Measurements from ENCODE around the gene TRERF1.
A peak's percentile ranks its signal among the peaks of the same experiment; 100 is the strongest.

The TRERF1 gene

DNA sequence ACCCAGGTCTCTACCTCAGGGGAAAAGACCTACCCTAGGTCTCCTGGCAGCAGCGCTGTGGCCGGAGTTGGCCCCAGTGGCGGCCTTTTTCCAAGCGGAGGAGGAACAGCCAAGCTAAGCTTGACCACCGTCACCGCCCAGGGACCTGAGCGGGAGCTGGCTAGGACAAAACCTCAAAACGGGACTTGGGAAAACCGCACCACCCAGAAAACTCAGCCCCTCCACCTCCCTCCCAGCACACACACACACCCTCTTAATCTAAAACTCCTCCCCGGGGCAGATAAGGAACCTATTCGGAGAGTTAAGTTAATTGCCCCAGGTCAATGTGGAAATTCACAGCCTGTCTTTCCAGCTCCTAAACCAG is 2.7 kb upstream of the TRERF1 start:
- DNase-seq (ENCODE audit: low read depth, low spot score): no peak
- Histone ChIP-seq H3K9me3 (ENCODE audit: insufficient read depth, low read length) (no peaks in the 10 kb centered on the region), H3K36me3 (ENCODE audit: insufficient read depth, insufficient read length, low read length) (no peaks in the 10 kb centered on the region), H3K4me1 (ENCODE audit: insufficient read depth, insufficient read length) (no peaks in the 10 kb centered on the region), H3K27me3 (ENCODE audit: insufficient read depth, insufficient read length) (no peaks in the 10 kb centered on the region), H3K9ac (ENCODE audit: insufficient read length, low read depth) (peak overlapping the region; percentile 99), H3K4me3 (ENCODE audit: insufficient read length, low read depth) (peak overlapping the region; percentile 31)
- no peak for TF ChIP-seq SUZ12 (IDR thresholded peaks at IDR 0.05; ENCODE audit: extremely low read depth, insufficient read depth, insufficient read length)
- no peak for TF ChIP-seq ZNF274 (IDR thresholded peaks at IDR 0.05; ENCODE audit: low read depth, low read length)
- no peak for TF ChIP-seq YY1 (IDR thresholded peaks at IDR 0.05; ENCODE audit: insufficient read depth, insufficient read length)

DNA sequence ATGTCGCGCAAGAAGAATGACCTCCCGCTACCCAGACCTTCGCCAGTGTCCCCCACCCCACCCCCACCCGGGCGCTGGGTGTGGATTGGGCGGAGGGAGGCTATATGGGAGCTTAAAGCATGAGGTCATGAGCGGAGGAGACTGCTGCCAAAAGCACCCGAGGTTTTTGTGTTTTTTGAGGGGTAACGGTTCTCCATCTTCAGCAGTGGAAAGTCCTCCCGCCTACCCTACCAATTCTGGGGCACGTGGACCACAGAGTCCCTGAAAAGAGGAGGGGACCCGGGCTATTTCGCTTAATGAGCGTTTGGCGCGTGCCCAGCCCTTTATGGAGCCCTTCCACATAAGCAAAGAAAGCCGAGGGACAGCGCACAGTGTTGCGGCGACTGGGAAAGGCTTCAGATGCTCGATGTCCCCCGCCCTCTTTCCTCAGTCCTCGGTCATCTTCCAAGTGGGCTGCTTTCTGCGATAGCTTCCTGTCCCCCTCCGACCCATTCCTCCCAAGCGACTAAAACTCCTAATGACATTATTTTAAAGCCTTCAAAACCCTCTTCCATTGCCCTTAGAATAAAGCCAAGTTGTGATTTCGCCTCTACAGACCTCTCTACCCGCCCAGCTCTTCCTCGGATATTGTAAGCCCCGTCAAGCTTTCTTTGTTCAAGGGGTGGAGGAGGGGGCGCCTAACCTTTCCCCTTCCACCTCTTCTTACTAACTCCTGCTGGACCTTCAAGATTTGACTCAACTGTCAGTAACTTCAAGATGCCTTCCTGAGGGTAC is 2.1 kb upstream of the TRERF1 start:
- no peak for DNase-seq (ENCODE audit: low read depth, low spot score)
- TF ChIP-seq SUZ12 (IDR thresholded peaks at IDR 0.05; ENCODE audit: extremely low read depth, insufficient read depth, insufficient read length) (no peak), ZNF274 (IDR thresholded peaks at IDR 0.05; ENCODE audit: low read depth, low read length) (no peak), YY1 (IDR thresholded peaks at IDR 0.05; ENCODE audit: insufficient read depth, insufficient read length) (no peak)
- Histone ChIP-seq H3K4me3 (ENCODE audit: insufficient read length, low read depth) (peak overlapping the region; percentile 83), H3K9ac (ENCODE audit: insufficient read length, low read depth) (peak overlapping the region; percentile 99), H3K36me3 (ENCODE audit: insufficient read depth, insufficient read length, low read length) (no peaks in the 10 kb centered on the region), H3K9me3 (ENCODE audit: insufficient read depth, low read length) (no peaks in the 10 kb centered on the region), H3K4me1 (ENCODE audit: insufficient read depth, insufficient read length) (no peaks in the 10 kb centered on the region), H3K27me3 (ENCODE audit: insufficient read depth, insufficient read length) (no peaks in the 10 kb centered on the region)

DNA sequence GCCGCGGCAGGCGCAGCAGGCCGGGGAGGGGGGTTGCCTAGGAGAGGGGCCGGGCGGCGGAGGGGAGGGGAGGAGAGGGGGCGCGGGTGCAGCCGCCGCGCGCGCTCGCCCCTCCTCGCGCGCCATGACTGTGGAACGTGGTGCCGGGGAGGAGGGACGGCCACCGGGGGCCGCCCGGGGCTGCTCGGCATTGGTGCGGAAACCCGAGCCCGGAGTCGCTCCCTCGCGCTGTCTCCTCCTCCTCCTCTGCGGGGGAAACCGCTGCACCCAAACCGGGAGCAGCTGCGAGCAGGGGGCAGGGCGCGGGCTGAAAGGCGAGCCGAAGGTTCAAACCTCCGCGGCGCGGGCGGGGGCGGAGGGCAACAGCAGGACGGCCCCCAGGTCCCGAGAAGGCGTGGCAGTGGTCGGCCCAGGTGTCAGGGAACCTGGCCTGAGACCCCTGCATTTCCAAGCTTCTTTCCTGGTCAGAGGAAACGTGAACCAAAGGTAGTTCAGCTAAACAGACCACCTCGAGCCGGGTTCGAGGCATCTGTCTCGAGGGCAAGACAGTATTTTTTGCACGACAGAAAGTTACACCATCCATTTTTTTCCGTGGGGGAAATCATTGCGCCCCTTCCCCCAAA is 1.4 kb upstream of the TRERF1 start:
- H3K36me3 ChIP-seq (ENCODE audit: insufficient read depth, insufficient read length, low read length): no peaks in the 10 kb centered on the region
- TF ChIP-seq YY1 (IDR thresholded peaks at IDR 0.05; ENCODE audit: insufficient read depth, insufficient read length): no peak
- no peak for TF ChIP-seq ZNF274 (IDR thresholded peaks at IDR 0.05; ENCODE audit: low read depth, low read length)
- no peak for TF ChIP-seq SUZ12 (IDR thresholded peaks at IDR 0.05; ENCODE audit: extremely low read depth, insufficient read depth, insufficient read length)
- no peaks in the 10 kb centered on the region for H3K4me1 ChIP-seq (ENCODE audit: insufficient read depth, insufficient read length)
- H3K9me3 ChIP-seq (ENCODE audit: insufficient read depth, low read length): no peaks in the 10 kb centered on the region
- peak; percentile 75 for DNase-seq (ENCODE audit: low read depth, low spot score)
- H3K4me3 ChIP-seq (ENCODE audit: insufficient read length, low read depth): peak overlapping the region; percentile 83
- peak overlapping the region; percentile 99 for H3K9ac ChIP-seq (ENCODE audit: insufficient read length, low read depth)
- H3K27me3 ChIP-seq (ENCODE audit: insufficient read depth, insufficient read length): no peaks in the 10 kb centered on the region

DNA sequence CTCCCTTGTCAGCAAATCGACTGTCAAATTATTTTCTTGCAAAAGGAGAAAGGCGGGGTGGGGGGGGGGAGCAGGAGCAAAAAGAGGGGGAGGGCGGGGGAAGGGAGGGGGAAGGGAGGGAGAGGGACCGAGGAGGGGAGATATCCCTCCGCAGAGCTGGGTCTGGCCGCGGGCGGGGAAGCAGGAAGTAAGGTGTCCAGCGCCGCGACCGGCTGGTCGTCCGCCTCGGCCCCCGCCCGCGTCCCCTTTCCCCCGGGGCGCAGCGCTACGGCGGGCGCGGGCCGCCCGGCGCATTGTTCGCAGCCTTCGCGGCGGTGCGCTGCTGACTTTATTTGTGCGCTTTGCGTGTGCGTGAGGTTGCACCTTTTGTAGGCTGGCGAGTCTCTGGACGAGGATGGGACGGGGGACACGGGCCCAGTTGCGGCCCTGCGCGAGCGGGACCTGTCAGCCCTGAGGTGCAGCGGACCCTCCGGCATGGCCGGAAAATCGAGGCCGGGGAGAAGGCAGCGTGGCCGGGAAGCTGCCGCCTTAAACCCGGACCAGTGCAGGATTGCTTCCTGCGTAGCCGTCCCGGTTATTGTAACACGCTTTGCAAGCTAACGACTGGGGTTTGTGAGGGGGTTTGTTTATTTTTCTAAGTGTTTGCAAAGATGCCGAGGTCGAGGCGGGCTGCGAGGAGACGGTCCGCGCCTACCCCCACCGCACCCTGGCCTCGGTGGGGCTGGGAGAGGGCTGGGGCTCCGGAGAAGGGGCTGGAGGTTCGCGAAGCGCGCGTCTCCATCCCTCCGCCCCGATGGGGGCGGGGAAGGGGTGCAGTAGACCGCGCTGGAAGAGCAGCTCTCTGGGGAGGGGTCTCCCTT is 675 bp upstream of the TRERF1 start:
- peak overlapping the region; percentile 83 for H3K4me3 ChIP-seq (ENCODE audit: insufficient read length, low read depth)
- no peaks in the 10 kb centered on the region for H3K9me3 ChIP-seq (ENCODE audit: insufficient read depth, low read length)
- no peaks in the 10 kb centered on the region for H3K36me3 ChIP-seq (ENCODE audit: insufficient read depth, insufficient read length, low read length)
- TF ChIP-seq ZNF274 (IDR thresholded peaks at IDR 0.05; ENCODE audit: low read depth, low read length) (no peak), SUZ12 (IDR thresholded peaks at IDR 0.05; ENCODE audit: extremely low read depth, insufficient read depth, insufficient read length) (no peak), YY1 (IDR thresholded peaks at IDR 0.05; ENCODE audit: insufficient read depth, insufficient read length) (no peak)
- H3K27me3 ChIP-seq (ENCODE audit: insufficient read depth, insufficient read length): no peaks in the 10 kb centered on the region
- peak overlapping the region; percentile 99 for H3K9ac ChIP-seq (ENCODE audit: insufficient read length, low read depth)
- H3K4me1 ChIP-seq (ENCODE audit: insufficient read depth, insufficient read length): no peaks in the 10 kb centered on the region
- DNase-seq (ENCODE audit: low read depth, low spot score): no peak

DNA sequence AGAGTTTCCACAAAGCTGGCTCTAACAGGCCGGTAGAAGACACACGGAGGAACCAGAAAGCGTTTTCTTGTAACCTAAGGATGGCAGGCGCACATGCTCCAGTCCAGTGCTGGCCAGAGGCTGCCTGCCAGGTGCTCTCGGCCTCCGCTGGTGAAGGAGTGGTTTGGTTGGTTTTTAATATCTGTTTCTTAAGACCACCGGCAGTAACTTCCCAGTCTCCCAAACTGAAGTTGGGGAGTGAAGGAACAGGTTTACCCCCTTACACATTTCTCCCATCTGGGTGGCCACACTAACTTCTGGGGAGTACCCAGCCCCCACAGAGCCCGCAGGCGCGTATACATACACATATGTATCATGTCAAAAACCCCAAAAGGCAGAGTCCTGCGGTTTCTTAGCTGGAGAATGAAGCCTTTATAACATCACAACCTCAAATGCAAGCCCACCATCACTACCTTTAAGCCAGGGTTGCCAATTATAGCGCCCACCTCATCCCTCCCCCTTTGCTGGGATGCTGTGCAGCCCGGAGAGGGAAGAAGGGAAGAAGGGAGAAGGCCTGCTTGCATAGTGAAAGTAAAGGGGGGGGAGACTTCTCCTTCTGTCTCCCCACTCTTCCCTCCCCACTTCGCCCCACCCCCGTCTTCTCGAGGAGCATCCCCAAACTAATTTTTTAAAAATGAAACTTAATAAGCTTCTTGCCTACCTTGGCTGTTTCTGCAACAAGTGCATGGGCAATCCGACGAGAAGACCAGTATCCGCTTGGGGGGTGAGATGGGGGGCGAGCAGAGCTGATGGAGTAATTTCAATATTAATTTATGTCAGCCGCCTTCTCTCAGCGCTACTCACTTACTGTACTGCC is 1.0 kb downstream of the TRERF1 start:
- H3K4me1 ChIP-seq (ENCODE audit: insufficient read depth, insufficient read length): no peaks in the 10 kb centered on the region
- no peaks in the 10 kb centered on the region for H3K9me3 ChIP-seq (ENCODE audit: insufficient read depth, low read length)
- H3K27me3 ChIP-seq (ENCODE audit: insufficient read depth, insufficient read length): no peaks in the 10 kb centered on the region
- TF ChIP-seq ZNF274 (IDR thresholded peaks at IDR 0.05; ENCODE audit: low read depth, low read length): no peak
- no peak for TF ChIP-seq SUZ12 (IDR thresholded peaks at IDR 0.05; ENCODE audit: extremely low read depth, insufficient read depth, insufficient read length)
- TF ChIP-seq YY1 (IDR thresholded peaks at IDR 0.05; ENCODE audit: insufficient read depth, insufficient read length): no peak
- H3K36me3 ChIP-seq (ENCODE audit: insufficient read depth, insufficient read length, low read length): no peaks in the 10 kb centered on the region
- peak overlapping the region; percentile 56 for H3K4me3 ChIP-seq (ENCODE audit: insufficient read length, low read depth)
- peak overlapping the region; percentile 79 for H3K9ac ChIP-seq (ENCODE audit: insufficient read length, low read depth)
- DNase-seq (ENCODE audit: low read depth, low spot score): no peak

DNA sequence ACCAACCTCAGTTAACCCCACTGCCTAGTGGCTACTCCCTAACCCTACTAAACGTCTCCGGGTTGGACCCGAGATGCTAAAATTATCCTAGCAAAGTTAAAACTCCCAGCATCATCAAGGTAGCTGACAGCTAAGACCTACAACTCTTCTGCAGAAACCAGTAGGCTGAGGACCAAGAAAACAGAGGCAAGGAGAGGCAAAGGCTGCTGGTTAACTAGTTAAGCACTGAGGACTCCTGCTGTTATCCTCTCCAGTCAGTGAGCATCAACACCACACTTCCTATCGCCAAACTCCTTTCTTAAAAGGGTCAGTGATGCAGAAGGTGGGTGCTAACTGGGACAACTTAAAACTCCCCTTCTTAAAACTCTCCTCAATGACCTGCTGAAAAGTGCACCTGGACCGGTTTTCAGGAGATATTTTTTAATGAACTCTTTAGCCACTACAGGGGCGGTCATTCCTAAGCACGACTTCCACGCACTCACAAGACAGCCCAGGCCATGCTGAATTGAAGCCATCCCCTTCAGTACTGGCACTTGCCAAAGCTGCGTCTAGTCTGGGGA is 1.7 kb downstream of the TRERF1 start:
- peak overlapping the region; percentile 79 for H3K9ac ChIP-seq (ENCODE audit: insufficient read length, low read depth)
- no peak for DNase-seq (ENCODE audit: low read depth, low spot score)
- TF ChIP-seq ZNF274 (IDR thresholded peaks at IDR 0.05; ENCODE audit: low read depth, low read length): no peak
- TF ChIP-seq YY1 (IDR thresholded peaks at IDR 0.05; ENCODE audit: insufficient read depth, insufficient read length): no peak
- no peak for TF ChIP-seq SUZ12 (IDR thresholded peaks at IDR 0.05; ENCODE audit: extremely low read depth, insufficient read depth, insufficient read length)
- no peaks in the 10 kb centered on the region for H3K36me3 ChIP-seq (ENCODE audit: insufficient read depth, insufficient read length, low read length)
- no peaks in the 10 kb centered on the region for H3K9me3 ChIP-seq (ENCODE audit: insufficient read depth, low read length)
- no peaks in the 10 kb centered on the region for H3K27me3 ChIP-seq (ENCODE audit: insufficient read depth, insufficient read length)
- peak overlapping the region; percentile 56 for H3K4me3 ChIP-seq (ENCODE audit: insufficient read length, low read depth)
- no peaks in the 10 kb centered on the region for H3K4me1 ChIP-seq (ENCODE audit: insufficient read depth, insufficient read length)

Data from NT2/D1 (cell line).